GM12872 (cell line): ENCODE data around the gene YARS2.

Experiments used
- CTCF ChIP-seq: IDR thresholded peaks from 3 replicates; pipeline ENCODE4 v1.5.1; 2011; ENCODE audit warnings: low read depth, mild to moderate bottlenecking, low read length, moderate library complexity; ENCODE audit not compliant: insufficient read depth

Gene YARS2

GRCh38 chr12:32753605-32754004 is 2.1 kb downstream of the YARS2 start:
- no peak for TF ChIP-seq CTCF

- TF ChIP-seq CTCF = no peak
Observed at GRCh38 chr12:32743264-32743663, 12.4 kb downstream of the YARS2 start.

GRCh38 chr12:32742133-32742532 is 13.6 kb downstream of the YARS2 start:
- TF ChIP-seq CTCF = no peak

- no peak for TF ChIP-seq CTCF
Observed at GRCh38 chr12:32739279-32739678, 16.4 kb downstream of the YARS2 start.

GRCh38 chr12:32737715-32738114 is 18.0 kb downstream of the YARS2 start:
- no peak for TF ChIP-seq CTCF

GRCh38 chr12:32736445-32736844 is 19.3 kb downstream of the YARS2 start:
- TF ChIP-seq CTCF = no peak

- TF ChIP-seq CTCF = no peak
Observed at GRCh38 chr12:32734952-32735351, 20.7 kb downstream of the YARS2 start.

- TF ChIP-seq CTCF = no peak
Observed at GRCh38 chr12:32727237-32727636, 28.5 kb downstream of the YARS2 start.
